GM23338 (cell line): ENCODE measurements around the gene MTPN. TPM values are rescaled to one million over a fixed set of nuclear protein-coding genes. Genes with fewer than 3 reads are reported as not detected.

Experiments
- ATAC-seq: fragments of 200-7000 bp; cut with Tn5 transposase; 3 replicates; pipeline ENCODE4 v1.9.1; 2020
- DNase-seq: peaks from one replicate; pipeline ENCODE4 v3.0.0-alpha.2; 2015; ENCODE audit warnings: low spot score
- H2AFZ ChIP-seq: fragments of 200-600 bp; sonication (generic); 2 replicates; pipeline ENCODE4 v1.8.0; 2016; ENCODE audit warnings: antibody characterized with exemption, mild to moderate bottlenecking, moderate library complexity
- H3F3A ChIP-seq: fragments of 200-600 bp; sonication (generic); replicated peaks from 2 replicates; pipeline ENCODE4 v1.8.0; 2017; ENCODE audit warnings: antibody characterized with exemption, mixed run types, low read depth
- H3K27ac ChIP-seq: fragments of 200-600 bp; sonication (generic); 2 replicates; pipeline ENCODE4 v1.6.1; 2016; ENCODE audit warnings: low read depth
- H3K27me3 ChIP-seq: fragments of 200-600 bp; sonication (generic); 2 replicates; pipeline ENCODE4 v1.8.0; 2016; ENCODE audit warnings: mild to moderate bottlenecking, mixed run types, moderate library complexity; ENCODE audit not compliant: insufficient read depth
- H3K36me3 ChIP-seq: fragments of 200-600 bp; sonication (generic); 2 replicates; pipeline ENCODE4 v1.8.0; 2016; ENCODE audit warnings: mild to moderate bottlenecking; ENCODE audit not compliant: insufficient read depth
- H3K4me1 ChIP-seq: fragments of 200-600 bp; sonication (generic); 2 replicates; pipeline ENCODE4 v1.8.0; 2016; ENCODE audit warnings: mild to moderate bottlenecking, moderate library complexity; ENCODE audit not compliant: insufficient read depth
- H3K4me2 ChIP-seq: fragments of 200-600 bp; sonication (generic); 2 replicates; pipeline ENCODE4 v1.7.1; 2017; ENCODE audit warnings: mixed run types
- H3K4me3 ChIP-seq: fragments of 200-600 bp; sonication (generic); 2 replicates; pipeline ENCODE4 v1.6.1; 2016; ENCODE audit warnings: mixed run types
- H3K79me2 ChIP-seq: fragments of 200-600 bp; sonication (generic); replicated peaks from 2 replicates; pipeline ENCODE4 v1.8.0; 2017; ENCODE audit warnings: mild to moderate bottlenecking; ENCODE audit not compliant: insufficient read depth
- H3K9me2 ChIP-seq: fragments of 200-600 bp; sonication (generic); 2 replicates; pipeline ENCODE4 v1.8.0; 2017; ENCODE audit not compliant: insufficient read depth
- H4K20me1 ChIP-seq: fragments of 200-600 bp; sonication (generic); replicated peaks from 2 replicates; pipeline ENCODE4 v1.8.0; 2017; ENCODE audit warnings: mild to moderate bottlenecking; ENCODE audit not compliant: insufficient read depth
- H3K27ac Mint-ChIP-seq: 2 replicates; pipeline ENCODE4 v1.8.0; 2020; ENCODE audit warnings: inconsistent platforms, mild to moderate bottlenecking, moderate library complexity, mixed read lengths
- H3K27me3 Mint-ChIP-seq: 3 replicates; pipeline ENCODE4 v1.8.0; 2022; ENCODE audit warnings: low read depth, mild to moderate bottlenecking, moderate library complexity, mixed read lengths, inconsistent platforms; ENCODE audit not compliant: insufficient read depth, poor library complexity
- H3K36me3 Mint-ChIP-seq: 3 replicates; pipeline ENCODE4 v1.8.0; 2021; ENCODE audit warnings: low read depth, mild to moderate bottlenecking, inconsistent platforms, moderate library complexity, mixed read lengths
- H3K4me1 Mint-ChIP-seq: 3 replicates; pipeline ENCODE4 v1.8.0; 2020; ENCODE audit warnings: mild to moderate bottlenecking, inconsistent platforms, mixed read lengths
- H3K4me3 Mint-ChIP-seq: 3 replicates; pipeline ENCODE4 v1.8.0; 2021; ENCODE audit warnings: moderate library complexity, mild to moderate bottlenecking, inconsistent platforms, mixed read lengths
- H3K9me3 Mint-ChIP-seq: 3 replicates; pipeline ENCODE4 v1.8.0; 2020; ENCODE audit warnings: moderate library complexity, mild to moderate bottlenecking, inconsistent platforms, mixed read lengths
- CTCF ChIP-seq, 2 experiments: fragments of 200-600 bp in 1 of 2; sonication (generic) in 1 of 2; conservative IDR thresholded peaks; 2 replicates each; pipeline versions ENCODE4 v1.5.1 to v1.6.1; 2016 to 2017; ENCODE audit warnings: antibody characterized with exemption in 2 of 2, low read depth in 2 of 2, mild to moderate bottlenecking in 2 of 2, moderate library complexity in 1 of 2
- EZH2phosphoT487 ChIP-seq: fragments of 200-600 bp; sonication (generic); IDR thresholded peaks from one replicate; pipeline ENCODE4 v1.8.1; 2018; ENCODE audit warnings: antibody characterized with exemption; ENCODE audit not compliant: unreplicated experiment
- JUNB ChIP-seq: IDR thresholded peaks from one replicate; pipeline ENCODE4 v1.6.1; 2016; ENCODE audit warnings: antibody characterized with exemption; ENCODE audit not compliant: unreplicated experiment
- POLR2AphosphoS5 ChIP-seq: IDR thresholded peaks from 2 replicates; pipeline ENCODE4 v1.6.1; 2016; ENCODE audit warnings: antibody characterized with exemption, low read depth
- STAT1 ChIP-seq: IDR thresholded peaks from one replicate; pipeline ENCODE4 v1.6.1; 2016; ENCODE audit warnings: antibody characterized with exemption; ENCODE audit not compliant: unreplicated experiment
- ZNF114 ChIP-seq: fragments of 250-450 bp; sonication (Bioruptor Pico); IDR thresholded peaks from 2 replicates; pipeline ENCODE4 v1.5.0; 2020; ENCODE audit warnings: mild to moderate bottlenecking, moderate library complexity
- ZNF462 ChIP-seq: fragments of 250-450 bp; sonication (Bioruptor Pico); IDR thresholded peaks from 2 replicates; pipeline ENCODE4 v1.5.0; 2020; ENCODE audit warnings: mild to moderate bottlenecking, moderate library complexity
- polyA plus RNA-seq: library from polyadenylated mRNA; unstranded; fragments of >200 nt; fragmentation: Nextera tagmentation; extraction: Ambion mirVana; gene quantifications from 2 replicates; pipeline ENCODE4 v1.2.1, GENCODE V29; 2016
- total RNA-seq: library from RNA; depleted of rRNA; stranded (reverse); fragments of >200 nt; shearing (Covaris generic); gene quantifications from 2 replicates; pipeline ENCODE4 v1.2.3, GENCODE V29; 2014

Gene MTPN
- total and polyA plus RNA-seq, 2 experiments from 2014 or later = 87.7 to 90.3 TPM

- TF ChIP-seq JUNB (no peak), POLR2AphosphoS5 (no peak), CTCF (conservative IDR thresholded peaks at IDR 0.05; ENCODE audit: low read depth in 2 of 2) (no peak), ZNF114 (CRISPR knock-in tag) (no peak), STAT1 (no peak), EZH2phosphoT487 (no peak), ZNF462 (no peak)
- no peak overlapping the region for H2AFZ ChIP-seq
Measured at GRCh38 chr7:135904282-135904681, 72.9 kb downstream of the MTPN start.

More at GRCh38 chr7:135904282-135904681, 72.9 kb downstream of the MTPN start:
- Mint-ChIP-seq H3K27me3 (peaks cover 2% of the 10 kb centered on the region), H3K27ac (no peak overlapping the region), H3K9me3 (no peaks in the 10 kb centered on the region), H3K36me3 (no peaks in the 10 kb centered on the region), H3K4me1 (peaks cover 5% of the 10 kb centered on the region; the same call in 1 of the 3 replicates), H3K4me3 (no peak overlapping the region)
- Histone ChIP-seq H3K4me3 (no peak overlapping the region), H3K36me3 (no peaks in the 10 kb centered on the region), H3K9me2 (no peaks in the 10 kb centered on the region), H3K4me1 (no peaks in the 10 kb centered on the region), H4K20me1 (no peaks in the 10 kb centered on the region), H3F3A (no peaks in the 10 kb centered on the region), H3K79me2 (no peaks in the 10 kb centered on the region), H3K27me3 (no peaks in the 10 kb centered on the region), H3K4me2 (no peak overlapping the region), H3K27ac (no peak overlapping the region)
- no peak for ATAC-seq
- DNase-seq = no peak
